NCI-H510A treated with DMSO at 0.1 percent for 48 hours (cell line): ENCODE results near the gene RHOD.

ENCODE experiments used
- DNase-seq: peaks from one replicate; lab custom pipeline; 2025; lab: John Stamatoyannopoulos, UW

Gene RHOD

GRCh38 chr11:67032830-67033551, 23.7 kb upstream of the RHOD start:
- DNase-seq: no peak

GRCh38 chr11:67033661-67034166, 22.9 kb upstream of the RHOD start:
- no peak for DNase-seq

DNA sequence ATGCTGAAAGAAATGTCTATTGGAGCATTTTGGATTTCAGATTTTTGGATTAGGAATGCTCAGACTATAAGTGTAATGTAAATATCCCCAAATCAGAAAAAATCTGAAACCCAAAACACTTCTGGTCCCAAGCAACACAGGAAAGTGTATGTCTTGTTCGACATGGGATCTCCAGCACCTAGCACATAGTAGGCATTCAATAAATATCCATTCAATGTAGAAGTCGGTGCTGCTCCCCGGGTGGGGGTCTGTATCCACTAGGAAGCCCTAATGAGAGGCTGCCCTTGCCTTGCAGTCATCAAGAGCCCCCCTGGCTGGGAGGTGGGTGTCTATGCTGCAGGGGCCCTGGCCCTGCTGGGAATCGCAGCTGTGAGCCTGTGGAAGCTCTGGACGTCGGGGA, 22.3 kb upstream of the RHOD start:
- DNase-seq: no peak

GRCh38 chr11:67040147-67040546, 16.5 kb upstream of the RHOD start:
- DNase-seq: no peak

DNA sequence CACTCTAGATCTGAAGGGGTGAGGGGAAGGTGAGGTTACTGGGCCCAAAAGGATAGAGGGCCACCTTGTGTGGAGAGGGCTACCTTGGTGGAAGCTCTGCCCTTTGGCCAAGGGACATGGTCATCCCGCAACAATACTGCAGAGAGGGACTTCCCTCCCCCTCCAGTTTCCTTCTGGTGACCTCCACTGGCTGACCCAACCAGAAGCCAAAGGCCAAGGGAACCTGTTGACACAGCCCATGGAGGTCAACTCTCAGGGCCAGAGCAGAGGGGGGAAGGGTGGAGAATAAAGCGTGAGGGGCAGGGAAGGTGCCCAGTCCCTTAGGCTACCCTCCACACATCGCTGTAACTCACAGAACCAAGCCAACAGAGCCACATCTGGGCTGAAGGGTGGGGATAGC, 15.0 kb upstream of the RHOD start:
- DNase-seq: no peak

- DNase-seq: no peak
These were observed 12.9 kb upstream of the RHOD start for GRCh38 chr11:67043572-67044349.

DNA sequence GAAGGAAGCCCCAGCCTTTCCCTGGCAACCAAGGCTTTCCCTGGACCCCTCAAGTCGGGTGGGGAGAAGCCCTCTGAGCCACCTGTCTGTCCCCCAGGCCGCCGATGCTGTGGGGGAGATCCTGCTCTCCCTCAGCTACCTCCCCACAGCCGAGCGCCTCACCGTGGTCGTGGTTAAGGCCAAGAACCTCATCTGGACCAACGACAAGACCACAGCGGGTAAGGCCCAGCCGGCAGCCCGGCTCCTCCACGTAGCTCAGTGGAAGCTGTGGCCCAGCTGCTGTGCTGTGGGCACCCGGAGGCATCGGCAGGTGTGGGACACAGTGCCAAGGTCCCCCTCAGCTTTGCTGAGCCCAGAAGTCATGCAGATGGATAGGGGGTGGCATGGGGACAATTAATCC, 12.2 kb upstream of the RHOD start:
- no peak for DNase-seq

- DNase-seq: no peak
These were observed 11.3 kb upstream of the RHOD start for GRCh38 chr11:67045314-67045713.

DNA sequence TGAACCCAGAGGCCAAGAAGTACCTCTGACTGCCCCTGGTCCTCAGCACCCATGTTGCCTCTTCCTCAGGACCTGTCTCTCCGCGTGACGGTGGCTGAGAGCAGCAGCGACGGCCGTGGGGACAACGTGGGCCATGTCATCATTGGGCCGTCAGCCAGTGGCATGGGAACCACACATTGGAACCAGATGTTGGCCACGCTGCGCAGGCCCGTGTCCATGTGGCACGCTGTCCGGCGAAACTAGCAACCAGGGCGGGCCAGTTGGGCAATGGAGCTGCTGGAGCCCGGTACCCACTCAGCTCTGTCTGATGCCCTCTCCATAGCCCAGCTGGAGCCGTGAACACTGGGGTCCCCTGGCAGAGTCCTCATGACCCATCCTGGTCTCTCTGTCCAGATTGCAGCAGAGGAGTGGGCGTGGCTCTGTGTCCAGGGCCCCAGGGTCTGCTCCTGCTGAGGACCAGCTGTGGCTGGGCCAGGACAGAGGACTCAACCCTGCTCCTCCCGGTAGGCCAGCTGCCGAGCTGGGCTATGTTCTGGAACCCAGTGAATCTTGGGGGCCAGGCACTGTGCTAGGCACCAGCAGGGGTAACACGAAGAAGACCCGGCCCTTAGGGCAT, 8.0 kb upstream of the RHOD start:
- no peak for DNase-seq

- no peak for DNase-seq
These were observed 6.5 kb upstream of the RHOD start for GRCh38 chr11:67050139-67050538.

DNA sequence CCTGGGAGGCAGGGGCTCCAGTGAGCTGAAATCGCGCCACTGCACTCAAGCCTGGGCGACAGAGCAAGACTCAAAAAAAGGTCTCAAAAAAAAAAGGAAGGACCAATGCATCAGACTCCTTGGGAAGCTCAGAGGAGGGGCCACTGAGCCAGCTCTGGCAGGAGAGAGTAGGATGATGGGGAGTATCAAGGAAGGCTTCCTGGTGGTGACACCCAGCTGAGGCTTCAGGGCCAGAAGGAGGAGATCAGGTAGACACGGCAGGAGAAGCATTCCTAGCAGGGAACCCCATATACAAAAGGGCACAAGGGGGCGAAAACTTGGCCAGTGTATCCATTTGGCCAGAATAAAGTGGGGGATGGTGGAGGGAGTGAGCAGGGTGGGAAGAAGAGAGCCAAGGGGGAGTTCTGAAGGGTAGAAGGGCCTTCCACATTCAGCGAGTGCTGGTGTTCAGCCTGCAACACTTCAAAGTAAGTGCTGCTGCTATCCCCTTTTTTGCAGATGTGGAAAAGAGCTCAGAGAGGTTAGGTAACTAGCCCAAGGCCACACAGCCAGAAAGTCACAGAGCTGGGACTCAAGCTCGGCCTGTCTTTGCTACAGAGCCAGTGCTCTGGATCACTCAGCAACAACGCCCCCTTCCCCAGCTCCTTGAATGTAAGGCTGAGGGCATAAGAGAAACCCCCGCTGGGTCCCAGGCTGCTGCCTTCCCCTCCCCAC, 5.3 kb upstream of the RHOD start:
- DNase-seq: no peak

- DNase-seq: no peak
These were observed 4.6 kb upstream of the RHOD start for GRCh38 chr11:67051945-67052488.

GRCh38 chr11:67052891-67053290, 3.8 kb upstream of the RHOD start:
- DNase-seq: no peak

DNA sequence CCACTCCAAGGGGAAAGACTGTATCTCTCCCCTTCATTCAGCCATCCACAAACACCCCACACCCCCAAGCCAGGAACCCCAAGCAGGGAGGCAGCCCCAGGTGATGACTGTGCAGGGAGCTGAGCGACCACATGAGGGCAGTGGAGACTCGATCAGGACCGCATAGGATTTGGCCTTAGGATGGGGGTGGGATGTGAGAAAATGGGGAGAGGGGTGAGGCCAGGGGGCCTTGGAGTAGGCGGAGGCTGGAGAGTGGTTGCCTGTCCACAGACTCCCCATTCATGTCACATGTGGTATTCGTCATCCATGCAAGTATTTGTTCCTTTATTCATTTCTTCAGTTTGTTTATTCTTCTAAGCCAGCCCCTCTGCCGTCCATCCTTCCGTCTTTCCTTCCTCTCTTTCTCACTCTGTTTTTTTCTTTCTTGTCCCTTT, 2.7 kb upstream of the RHOD start:
- DNase-seq: peak; percentile 53

GRCh38 chr11:67054346-67054835, 2.3 kb upstream of the RHOD start:
- no peak for DNase-seq

DNA sequence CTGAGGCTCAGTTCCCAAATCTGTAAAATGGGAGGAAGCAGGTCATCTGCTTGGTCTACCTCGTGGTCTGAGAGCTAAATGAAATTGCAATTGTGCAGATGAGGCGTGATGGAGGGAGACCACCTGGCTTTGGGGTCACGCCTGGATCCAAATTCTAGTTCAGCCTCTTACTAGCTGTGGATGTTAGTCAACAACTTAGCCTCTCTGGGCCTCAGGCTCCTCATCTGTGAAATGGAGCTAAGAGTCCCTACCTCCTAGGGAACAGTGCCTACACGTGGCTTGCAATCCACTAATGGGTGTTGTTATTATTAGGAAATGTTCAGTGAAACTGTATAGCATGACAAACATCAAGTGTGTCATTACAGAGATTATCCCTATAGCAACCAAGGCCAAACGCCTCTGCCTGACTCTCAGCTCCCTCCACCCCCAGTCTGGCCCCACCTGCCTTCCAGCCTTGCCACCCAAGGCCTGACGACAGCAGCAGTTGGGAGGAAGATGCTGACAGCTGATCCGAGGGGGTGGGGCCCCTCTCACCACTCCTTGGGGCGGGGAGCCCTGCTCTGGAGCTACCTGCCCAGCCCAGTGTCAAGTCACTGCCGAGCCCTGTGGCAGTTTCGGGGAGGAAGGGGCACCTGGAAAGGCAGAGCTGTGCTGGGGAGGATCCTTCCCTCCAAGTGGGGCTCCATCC, 1.7 kb upstream of the RHOD start:
- peak; percentile 78 for DNase-seq

DNA sequence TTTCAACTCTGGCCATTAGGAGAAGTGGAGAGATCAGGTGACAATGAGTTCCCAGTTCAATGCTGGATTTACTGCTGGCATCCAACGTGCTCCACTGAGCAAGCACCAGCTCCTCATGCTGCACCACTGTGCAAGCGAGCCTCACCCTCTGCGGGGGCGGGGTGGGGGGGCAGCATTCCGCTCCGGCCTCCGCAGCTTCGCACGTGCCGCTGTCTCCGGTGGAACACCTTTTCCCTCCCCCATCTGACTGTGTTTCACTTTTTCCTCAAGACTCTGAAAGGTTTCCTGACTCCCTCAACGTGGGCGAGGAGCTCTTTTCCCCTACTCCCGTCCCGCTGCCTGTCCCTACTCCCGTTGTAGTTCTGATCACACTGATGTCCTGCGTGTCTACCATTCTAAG, 835 bp upstream of the RHOD start:
- peak; percentile 25 for DNase-seq

DNA sequence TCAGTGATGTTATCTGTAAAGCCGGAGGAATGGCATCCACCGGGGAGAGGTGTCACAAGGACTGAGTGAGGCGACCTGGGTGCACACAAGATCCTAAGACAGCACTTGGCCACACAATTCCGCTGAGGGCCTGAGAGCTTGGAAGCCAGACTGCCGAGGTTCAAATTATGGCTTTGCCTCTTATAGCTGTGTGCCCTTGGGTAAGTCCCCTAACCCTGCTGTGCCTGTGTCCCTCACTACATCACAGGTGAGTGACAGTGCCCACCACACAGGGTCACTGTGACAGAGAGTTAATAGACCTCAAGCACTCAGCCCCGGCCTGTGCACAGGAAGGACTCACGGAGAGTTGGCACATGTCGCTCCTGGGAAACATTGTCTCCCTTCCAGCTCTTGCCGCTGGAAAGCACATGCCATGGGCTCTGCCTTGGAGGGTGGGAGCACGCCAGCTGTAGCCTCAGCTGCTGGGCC, 592 bp downstream of the RHOD start:
- no peak for DNase-seq

GRCh38 chr11:67058506-67058905, 1.9 kb downstream of the RHOD start:
- DNase-seq: no peak

GRCh38 chr11:67059671-67060070, 3.0 kb downstream of the RHOD start:
- DNase-seq: no peak

GRCh38 chr11:67060111-67060522, 3.5 kb downstream of the RHOD start:
- no peak for DNase-seq
